NK-92 (cell line): ENCODE data around the gene AGBL1.
"Not testable (repeated sequence)": the region's sequence is repeated elsewhere in the genome, so short reads cannot be mapped to it uniquely, and the experiment has no call there.

ENCODE experiments used
- DNase-seq: peaks from one replicate; lab custom pipeline; 2025; ENCODE audit not compliant: unreplicated experiment; lab: John Stamatoyannopoulos, UW

Gene AGBL1

GRCh38 chr15:86850939-86851338 is 771.3 kb downstream of the AGBL1 start:
- no peak for DNase-seq

- DNase-seq, result no peak
Observed at GRCh38 chr15:86852741-86853140, 773.1 kb downstream of the AGBL1 start.

- DNase-seq, result no peak
Observed at GRCh38 chr15:86854176-86854575, 774.5 kb downstream of the AGBL1 start.

- DNase-seq, result no peak
Observed at GRCh38 chr15:86855307-86856291, 775.9 kb downstream of the AGBL1 start.

GRCh38 chr15:86857701-86858100 is 778.0 kb downstream of the AGBL1 start:
- no peak for DNase-seq

- no peak for DNase-seq
Observed at GRCh38 chr15:86863226-86863915, 783.7 kb downstream of the AGBL1 start.

- no peak for DNase-seq
Observed at GRCh38 chr15:86865920-86866319, 786.2 kb downstream of the AGBL1 start.

GRCh38 chr15:86870846-86871245 is 791.2 kb downstream of the AGBL1 start:
- DNase-seq, result no peak

- DNase-seq, result no peak
Observed at GRCh38 chr15:86871964-86872363, 792.3 kb downstream of the AGBL1 start.

- no peak for DNase-seq
Observed at GRCh38 chr15:86872782-86873181, 793.1 kb downstream of the AGBL1 start.

- DNase-seq, result no peak
Observed at GRCh38 chr15:86875067-86875466, 795.4 kb downstream of the AGBL1 start.

- no peak for DNase-seq
Observed at GRCh38 chr15:86876387-86876944, 796.8 kb downstream of the AGBL1 start.

- DNase-seq, result no peak
Observed at GRCh38 chr15:86877171-86877631, 797.5 kb downstream of the AGBL1 start.

GRCh38 chr15:86878844-86879243 is 799.2 kb downstream of the AGBL1 start:
- not testable (repeated sequence) for DNase-seq

GRCh38 chr15:86879250-86880229 is 799.9 kb downstream of the AGBL1 start:
- no peak for DNase-seq

- no peak for DNase-seq
Observed at GRCh38 chr15:86885616-86886015, 805.9 kb downstream of the AGBL1 start.

- no peak for DNase-seq
Observed at GRCh38 chr15:86892774-86893449, 813.2 kb downstream of the AGBL1 start.

- no peak for DNase-seq
Observed at GRCh38 chr15:86894269-86894668, 814.6 kb downstream of the AGBL1 start.

GRCh38 chr15:86903642-86904421 is 824.2 kb downstream of the AGBL1 start:
- DNase-seq, result no peak
